NB4 (cell line): ENCODE data around the gene ZNF598.

Experiments
- DNase-seq: peaks from one replicate; pipeline ENCODE4 v3.0.0; 2010; ENCODE audit warnings: low read depth
- H3K4me3 ChIP-seq: one replicate; pipeline ENCODE4 v1.5.1; 2011; ENCODE audit warnings: mild to moderate bottlenecking, low read depth, low read length, moderate library complexity
- CTCF ChIP-seq: IDR thresholded peaks from one replicate; pipeline ENCODE4 v1.5.1; 2012; ENCODE audit warnings: low read depth, low read length
- MAX ChIP-seq: IDR thresholded peaks from 2 replicates; pipeline ENCODE4 v1.6.1; 2011; ENCODE audit warnings: low read depth, low read length
- MYC ChIP-seq: IDR thresholded peaks from 2 replicates; pipeline ENCODE4 v1.6.1; 2011; ENCODE audit warnings: low read depth, low read length
- POLR2A ChIP-seq: IDR thresholded peaks from 2 replicates; pipeline ENCODE4 v1.6.1; 2011; ENCODE audit warnings: mild to moderate bottlenecking; ENCODE audit not compliant: insufficient read length; ENCODE audit errors: extremely low read depth

ZNF598 gene

GRCh38 chr16:2046893-2047329 lies 37.3 kb upstream of the ZNF598 start:
- peak overlapping the region; percentile 80 for H3K4me3 ChIP-seq
- no peak for TF ChIP-seq POLR2A
- TF ChIP-seq CTCF: no peak
- TF ChIP-seq MYC: no peak
- DNase-seq: no peak

- DNase-seq: no peak
- H3K4me3 ChIP-seq: peak overlapping the region; percentile 80
- no peak for TF ChIP-seq MYC
- no peak for TF ChIP-seq MAX
- no peak for TF ChIP-seq POLR2A
- TF ChIP-seq CTCF: no peak
These were observed 36.6 kb upstream of the ZNF598 start for GRCh38 chr16:2045965-2046892.

- TF ChIP-seq CTCF (no peak), MYC (no peak), MAX (no peak), POLR2A (no peak)
- H3K4me3 ChIP-seq: no peak overlapping the region
- DNase-seq: no peak
These were observed 34.9 kb upstream of the ZNF598 start for GRCh38 chr16:2044541-2044940.

GRCh38 chr16:2043667-2044451 lies 34.2 kb upstream of the ZNF598 start:
- no peak overlapping the region for H3K4me3 ChIP-seq
- DNase-seq: no peak
- TF ChIP-seq CTCF (no peak), MAX (no peak), POLR2A (no peak), MYC (no peak)

GRCh38 chr16:2042986-2043666 lies 33.5 kb upstream of the ZNF598 start:
- DNase-seq: no peak
- TF ChIP-seq MYC: no peak
- TF ChIP-seq MAX: no peak
- H3K4me3 ChIP-seq: no peak overlapping the region
